Activated CD4-positive, alpha-beta T cell treated with anti-CD3 and anti-CD28 coated beads, Interleukin-2, amount 10 ng/mL, durations not matched to agents 7 days and 5 days (primary cell): ENCODE results near the gene ANGEL2. TPM values are rescaled to one million over a fixed set of nuclear protein-coding genes. Genes with fewer than 3 reads are reported as not detected.
A peak's percentile ranks its signal among the peaks of the same experiment; 100 is the strongest.

Source experiments
- CTCF ChIA-PET: fragments of 350-600 bp; sonication (Branson Sonifier 250); formaldehyde crosslinking; loops from one replicate; lab custom pipeline; 2021; ENCODE audit warnings: antibody characterized with exemption; lab: Charles Lee
- POLR2A ChIA-PET: fragments of 350-600 bp; sonication (Branson Sonifier 250); formaldehyde crosslinking; loops from one replicate; lab custom pipeline; 2021; ENCODE audit warnings: antibody characterized with exemption; lab: Charles Lee
- DNase-seq: peaks from one replicate; pipeline ENCODE4 v3.0.0-alpha.2; 2020
- H3K27ac Mint-ChIP-seq: one replicate; pipeline ENCODE4 v1.8.0; 2021; ENCODE audit warnings: mild to moderate bottlenecking, moderate library complexity, mixed read lengths
- H3K27me3 Mint-ChIP-seq: one replicate; pipeline ENCODE4 v1.8.0; 2021; ENCODE audit warnings: mixed read lengths
- H3K36me3 Mint-ChIP-seq: one replicate; pipeline ENCODE4 v1.8.0; 2021; ENCODE audit warnings: low read depth, mixed read lengths
- H3K4me1 Mint-ChIP-seq: one replicate; pipeline ENCODE4 v1.8.0; 2021; ENCODE audit warnings: mixed read lengths
- H3K4me3 Mint-ChIP-seq: one replicate; pipeline ENCODE4 v1.8.0; 2021; ENCODE audit warnings: mild to moderate bottlenecking, moderate library complexity, mixed read lengths
- H3K9me3 Mint-ChIP-seq: one replicate; pipeline ENCODE4 v1.8.0; 2021; ENCODE audit warnings: mixed read lengths
- total RNA-seq, 2 experiments: library from RNA; stranded (reverse); gene quantifications; one replicate each; pipeline ENCODE4 v1.2.3, GENCODE V29; 2021

ANGEL2 gene
- total RNA-seq, 2 experiments from 2014 or later: 51.8 to 57.7 TPM

DNA sequence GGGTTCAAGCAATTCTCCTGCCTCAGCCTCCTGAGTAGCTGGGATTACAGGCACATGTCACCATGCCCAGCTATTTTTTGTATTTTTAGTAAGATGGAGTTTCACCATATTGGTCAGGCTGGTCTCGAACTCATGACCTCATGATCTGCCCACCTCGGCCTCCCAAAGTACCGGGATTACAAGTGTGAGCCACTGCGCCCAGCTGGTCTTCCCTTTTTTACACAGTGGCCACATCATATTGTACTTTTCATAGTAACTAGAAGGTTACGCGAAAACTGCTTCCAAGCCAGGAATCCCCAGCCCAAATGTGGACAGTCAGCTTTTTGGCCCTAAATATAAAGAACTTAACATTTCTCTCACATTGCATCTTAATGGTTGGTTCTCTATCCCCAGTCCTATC, 61.2 kb downstream of the ANGEL2 start:
- CTCF ChIA-PET: interaction anchor here (1.1 to 1.6 kb wide), 2 partner anchors 13 to 24 kb away, joined by 4 to 5 read pairs; no protein-coding TSS in a partner anchor
- Mint-ChIP-seq H3K9me3 (no peaks in the 10 kb centered on the region), H3K27me3 (peaks cover 64% of the 10 kb centered on the region), H3K4me1 (peaks cover 9% of the 10 kb centered on the region), H3K4me3 (no peak overlapping the region), H3K36me3 (no peaks in the 10 kb centered on the region), H3K27ac (no peak overlapping the region)
- no peak for DNase-seq
- POLR2A ChIA-PET: no interaction called here

DNA sequence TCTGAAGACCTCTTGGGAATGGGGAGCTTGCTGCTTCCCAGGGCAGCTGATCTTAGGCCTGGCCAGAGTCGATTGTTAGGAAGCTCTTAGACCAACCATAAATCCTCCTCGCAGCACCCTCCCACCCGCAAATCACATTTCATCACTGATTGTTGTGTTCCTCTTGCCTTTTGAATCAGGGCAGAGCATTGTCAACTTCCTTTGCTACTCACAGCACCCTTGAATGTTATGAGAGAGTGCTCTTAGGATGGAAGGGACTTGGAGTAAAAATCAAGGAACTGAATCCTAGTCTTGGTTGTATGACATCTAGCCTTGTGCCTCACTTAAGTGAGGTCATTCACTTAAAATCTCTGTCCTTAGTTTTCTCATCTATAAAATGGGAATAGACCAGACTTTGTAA, 62.3 kb downstream of the ANGEL2 start:
- H3K27ac Mint-ChIP-seq: no peak overlapping the region
- CTCF ChIA-PET: interaction anchor here (1.1 to 1.6 kb wide), 2 partner anchors 14 to 22 kb away, joined by 4 to 5 read pairs; no protein-coding TSS in a partner anchor
- H3K4me3 Mint-ChIP-seq: no peak overlapping the region
- no peak for DNase-seq
- POLR2A ChIA-PET: no interaction called here
- H3K27me3 Mint-ChIP-seq: peaks cover 76% of the 10 kb centered on the region
- peaks cover 11% of the 10 kb centered on the region for H3K4me1 Mint-ChIP-seq
- H3K36me3 Mint-ChIP-seq: no peaks in the 10 kb centered on the region
- H3K9me3 Mint-ChIP-seq: peaks cover 5% of the 10 kb centered on the region

DNA sequence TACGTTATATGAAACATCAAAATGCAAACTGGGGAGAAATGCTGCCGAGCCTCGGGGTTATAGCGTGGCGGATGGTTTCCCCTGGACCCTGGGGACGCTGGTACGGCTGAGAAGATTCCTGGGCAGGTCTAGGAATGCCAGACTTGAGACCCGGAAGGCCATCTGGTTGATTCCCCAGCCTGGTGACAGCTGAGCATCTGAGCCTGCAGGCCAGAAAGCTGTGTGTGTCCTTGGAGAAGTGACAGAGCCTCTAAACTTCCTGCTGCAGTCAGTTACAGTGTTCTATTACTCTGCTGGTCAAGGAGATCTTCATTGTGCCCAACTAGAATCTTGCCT, 63.1 kb downstream of the ANGEL2 start:
- peaks cover 5% of the 10 kb centered on the region for H3K9me3 Mint-ChIP-seq
- no peaks in the 10 kb centered on the region for H3K36me3 Mint-ChIP-seq
- H3K4me3 Mint-ChIP-seq: no peak overlapping the region
- no peak overlapping the region for H3K27ac Mint-ChIP-seq
- no peak for DNase-seq
- ChIA-PET POLR2A (no interaction called here), CTCF (interaction anchor here (0.6 kb wide), 1 partner anchor 45 kb away, joined by 3 read pairs; no protein-coding TSS in a partner anchor)
- H3K27me3 Mint-ChIP-seq: peaks cover 77% of the 10 kb centered on the region
- peaks cover 11% of the 10 kb centered on the region for H3K4me1 Mint-ChIP-seq

DNA sequence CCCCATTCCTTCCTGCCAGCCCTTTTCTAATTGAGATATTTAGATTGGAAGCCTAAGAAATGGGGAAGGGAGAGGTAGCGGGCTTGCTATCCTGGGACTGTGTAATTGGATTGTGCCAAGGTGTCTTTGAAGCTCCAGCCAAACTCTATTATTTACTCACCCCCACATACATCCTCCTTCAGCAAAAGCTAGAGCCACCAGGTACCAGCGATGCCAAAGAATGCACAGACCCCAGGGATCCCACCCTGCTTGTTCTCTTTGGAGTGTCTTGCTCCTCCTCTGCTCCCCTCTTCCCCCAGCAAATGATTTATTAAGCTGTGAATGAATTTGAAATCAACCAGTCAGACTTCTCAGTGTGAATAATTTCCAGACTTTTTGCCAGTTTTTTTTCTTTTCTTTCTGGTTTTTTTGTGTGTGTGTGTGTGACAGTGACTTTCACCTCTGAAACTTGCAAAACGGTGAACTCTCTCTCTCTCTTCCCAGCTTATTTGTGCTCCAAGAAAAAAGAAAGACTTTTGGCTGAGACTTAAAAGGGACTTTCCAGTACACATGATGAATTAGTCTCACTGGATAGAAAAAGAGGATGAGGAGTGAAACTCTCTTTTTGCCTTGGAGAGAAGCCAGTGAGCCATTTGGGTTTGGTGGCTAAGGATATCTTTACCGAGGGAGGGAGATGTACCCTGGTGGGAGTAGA, 63.6 kb downstream of the ANGEL2 start:
- Mint-ChIP-seq H3K36me3 (no peaks in the 10 kb centered on the region), H3K4me3 (peak overlapping the region; percentile 26), H3K27ac (no peak overlapping the region), H3K27me3 (peaks cover 75% of the 10 kb centered on the region), H3K4me1 (peaks cover 11% of the 10 kb centered on the region), H3K9me3 (peaks cover 5% of the 10 kb centered on the region)
- CTCF ChIA-PET: interaction anchor here (0.6 to 1.3 kb wide), 3 partner anchors 13 to 1271 kb away, joined by 3 read pairs; no protein-coding TSS in a partner anchor
- no peak for DNase-seq
- POLR2A ChIA-PET: interaction anchor here (0.6 to 0.7 kb wide), 2 partner anchors 28 to 585 kb away, joined by 3 to 5 read pairs; no protein-coding TSS in a partner anchor

DNA sequence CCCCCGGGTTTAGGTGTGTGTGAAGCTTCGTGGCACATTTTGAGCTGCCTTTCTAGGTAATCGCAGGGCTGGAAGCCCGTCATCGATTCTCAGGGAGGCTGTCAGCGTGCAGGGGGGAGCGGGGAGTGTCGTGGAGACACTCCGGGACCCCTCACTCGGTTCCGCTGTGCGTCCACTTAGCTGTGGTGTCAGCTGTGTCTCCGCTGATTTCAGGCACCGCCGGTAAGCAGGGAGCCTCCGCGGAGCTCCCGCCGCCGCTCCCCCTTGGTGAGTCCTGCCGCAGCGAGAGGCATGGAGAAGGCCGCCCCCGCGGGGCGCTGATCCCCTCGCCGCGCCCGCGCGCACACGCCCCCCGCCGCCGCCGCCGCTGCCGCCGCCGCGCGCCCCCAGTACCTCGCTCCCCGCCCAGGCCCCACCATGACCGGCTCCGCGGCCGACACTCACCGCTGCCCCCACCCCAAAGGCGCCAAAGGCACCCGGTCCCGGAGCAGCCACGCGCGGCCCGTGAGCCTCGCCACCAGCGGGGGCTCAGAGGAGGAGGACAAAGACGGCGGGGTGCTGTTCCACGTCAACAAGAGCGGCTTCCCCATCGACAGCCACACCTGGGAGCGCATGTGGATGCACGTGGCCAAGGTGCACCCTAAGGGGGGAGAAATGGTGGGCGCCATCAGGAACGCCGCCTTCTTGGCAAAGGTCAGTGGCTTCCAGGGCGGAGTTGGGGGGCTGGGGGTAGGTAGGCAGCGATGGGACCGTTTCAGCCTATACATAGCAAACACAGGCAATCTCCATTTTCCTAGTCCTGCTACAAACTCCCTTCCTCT, 64.3 kb downstream of the ANGEL2 start:
- Mint-ChIP-seq H3K27ac (no peak overlapping the region), H3K27me3 (peaks cover 71% of the 10 kb centered on the region), H3K9me3 (peaks cover 5% of the 10 kb centered on the region), H3K36me3 (no peaks in the 10 kb centered on the region), H3K4me1 (peaks cover 11% of the 10 kb centered on the region), H3K4me3 (peak overlapping the region; percentile 77)
- no peak for DNase-seq
- POLR2A ChIA-PET: interaction anchor here (0.6 to 0.7 kb wide), 3 partner anchors 27 to 1340 kb away, joined by 3 to 5 read pairs (median 3); no protein-coding TSS in a partner anchor
- CTCF ChIA-PET: interaction anchor here (0.6 to 1.3 kb wide), 5 partner anchors 10 to 1270 kb away, joined by 3 to 4 read pairs (median 3); no protein-coding TSS in a partner anchor

DNA sequence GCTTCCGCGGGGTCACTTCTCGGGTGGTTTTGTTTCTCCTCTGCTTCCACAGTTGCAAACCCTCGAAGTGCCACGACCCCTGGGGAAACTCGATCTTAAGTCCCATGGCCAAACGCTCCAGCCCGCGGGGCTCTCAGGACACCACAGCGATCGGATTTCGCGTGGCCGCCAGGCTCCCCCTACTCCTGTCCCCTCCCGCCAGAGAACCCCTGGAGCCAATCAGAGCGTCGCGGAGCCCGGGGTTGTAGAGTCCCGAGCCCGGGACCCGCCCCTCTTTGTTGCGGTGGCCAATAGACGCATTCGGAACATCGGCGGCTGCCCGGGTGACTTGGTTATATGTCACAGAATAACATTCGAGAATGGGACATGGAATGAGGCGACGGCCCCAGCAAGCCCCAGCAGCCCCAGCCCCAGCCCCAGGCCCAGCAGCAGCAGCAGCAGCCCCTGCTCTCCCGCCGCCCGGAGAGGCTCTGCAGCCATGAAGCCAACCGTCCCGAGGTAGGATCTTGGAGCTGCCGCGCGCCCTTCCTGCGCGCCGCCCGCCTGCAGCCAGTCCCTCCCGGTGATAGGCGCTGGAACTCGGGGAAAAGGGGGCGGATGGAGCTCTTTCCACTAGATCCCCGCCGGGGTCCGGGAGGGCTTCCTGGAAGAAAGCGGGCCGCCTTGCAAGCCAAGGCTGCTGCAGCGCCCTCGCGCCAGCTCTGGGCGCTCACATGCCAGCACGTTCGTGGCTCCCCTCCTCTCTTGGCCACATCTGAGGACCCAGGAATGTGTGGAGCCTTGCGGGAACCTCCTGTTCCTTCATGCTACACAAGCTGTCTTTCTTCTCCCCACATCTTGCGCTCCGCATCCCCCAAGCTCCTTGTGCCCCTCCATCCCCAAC, 65.2 kb downstream of the ANGEL2 start, which contains the start of gene VASH2:
TSS of gene VASH2 (plus strand) at position 299 of the 883 bp plus-strand sequence. CDS start 1,002 bp downstream, outside the sequence.
- Mint-ChIP-seq H3K4me3 (peak within 1 kb of the TSS; percentile 77), H3K4me1 (peaks cover 11% of the 10 kb centered on the region), H3K27ac (no peak within 1 kb of the TSS), H3K27me3 (peaks cover 66% of the 10 kb centered on the region), H3K9me3 (peaks cover 5% of the 10 kb centered on the region), H3K36me3 (no peaks in the 10 kb centered on the region)
- ChIA-PET POLR2A (interaction anchor here (0.7 kb wide), 1 partner anchor 1341 kb away, joined by 3 read pairs; no protein-coding TSS in a partner anchor), CTCF (interaction anchor here (0.8 to 1.3 kb wide), 4 partner anchors 10 to 22 kb away, joined by 3 to 4 read pairs (median 3); no protein-coding TSS in a partner anchor)
- DNase-seq: peak; percentile 73

DNA sequence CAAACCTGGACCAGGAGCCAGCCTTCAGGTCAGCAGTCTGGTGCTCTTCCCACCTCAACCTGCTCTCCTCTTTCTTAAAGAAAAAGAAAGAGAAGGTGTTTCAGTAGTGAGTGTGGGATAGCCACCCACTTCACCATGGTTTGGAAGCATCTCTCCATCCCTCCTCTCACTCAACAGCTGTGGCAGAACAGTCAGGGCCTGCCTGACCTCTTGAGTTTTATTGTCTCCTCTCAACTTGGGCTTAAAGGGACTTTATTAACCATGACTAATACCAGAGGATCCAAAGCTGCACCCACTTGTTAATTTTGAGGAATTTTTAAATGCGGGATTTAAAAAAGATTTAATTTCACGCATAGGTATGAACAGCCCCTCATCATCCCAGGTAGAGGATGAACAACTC, 65.9 kb downstream of the ANGEL2 start:
- POLR2A ChIA-PET: no interaction called here

DNA sequence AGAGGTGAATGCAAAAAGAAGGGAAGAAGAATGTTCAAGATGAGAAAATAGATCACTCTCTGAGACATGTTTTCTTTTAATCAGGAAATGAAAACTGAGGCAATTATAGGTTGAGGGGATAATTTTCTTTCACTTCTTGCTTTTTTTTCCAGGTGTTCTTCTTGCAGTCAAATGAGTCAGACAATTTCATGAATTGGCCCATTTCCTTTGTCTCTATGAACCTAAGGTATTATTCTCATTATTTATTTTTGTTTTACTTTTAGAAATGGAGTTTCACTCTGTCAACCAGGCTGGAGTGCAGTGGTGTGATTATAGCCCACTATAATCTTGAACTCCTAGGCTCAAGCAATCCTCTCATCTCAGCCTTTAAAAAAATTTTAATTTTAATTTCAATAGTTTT, 68.8 kb downstream of the ANGEL2 start:
- CTCF ChIA-PET: no interaction called here
- Mint-ChIP-seq H3K4me1 (peaks cover 11% of the 10 kb centered on the region), H3K27me3 (peaks cover 41% of the 10 kb centered on the region), H3K27ac (no peak overlapping the region), H3K36me3 (no peaks in the 10 kb centered on the region), H3K9me3 (peaks cover 5% of the 10 kb centered on the region), H3K4me3 (no peak overlapping the region)
- no peak for DNase-seq
- POLR2A ChIA-PET: no interaction called here

More for the DNA sequence above, 65.9 kb downstream of the ANGEL2 start:
- Mint-ChIP-seq H3K9me3 (peaks cover 5% of the 10 kb centered on the region), H3K36me3 (no peaks in the 10 kb centered on the region), H3K27me3 (peaks cover 67% of the 10 kb centered on the region), H3K4me1 (peaks cover 11% of the 10 kb centered on the region), H3K27ac (no peak overlapping the region), H3K4me3 (peak overlapping the region; percentile 77)
- DNase-seq: no peak
- CTCF ChIA-PET: interaction anchor here (0.7 to 1.0 kb wide), 3 partner anchors 8 to 26 kb away, joined by 3 to 7 read pairs (median 3); no protein-coding TSS in a partner anchor

DNA sequence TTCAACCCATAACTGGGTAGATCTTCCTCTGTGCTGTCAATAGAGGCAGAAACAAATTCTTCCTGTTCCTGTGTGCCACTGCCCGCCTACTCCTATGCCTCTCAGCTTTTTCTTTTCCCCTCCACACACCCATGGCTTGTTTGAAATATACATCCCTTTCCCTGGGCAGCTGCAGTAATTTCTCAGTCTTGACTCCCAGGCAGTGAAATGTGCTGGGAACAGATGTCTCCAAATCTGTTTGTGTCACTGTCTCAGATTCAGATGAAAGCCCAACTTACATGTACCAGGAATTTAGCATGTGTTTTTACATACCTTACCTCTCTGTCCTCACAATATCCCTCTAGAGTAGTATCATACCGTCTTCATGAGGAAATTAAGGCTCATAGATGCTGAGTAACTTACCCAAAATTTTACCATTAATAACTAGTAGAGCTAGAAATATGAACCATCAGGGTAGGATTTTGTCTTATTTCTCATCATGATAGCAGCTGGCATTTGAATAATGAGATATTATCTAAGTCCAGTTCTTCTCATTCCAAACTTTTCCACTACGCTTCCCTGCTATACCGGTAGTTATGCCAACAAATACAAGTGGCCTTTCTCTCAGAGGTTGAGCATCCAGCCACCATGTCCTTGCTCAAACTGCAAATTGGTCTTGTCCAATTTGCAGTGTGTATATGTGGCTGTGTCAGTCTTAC, 70.1 kb downstream of the ANGEL2 start:
- Mint-ChIP-seq H3K27me3 (peaks cover 36% of the 10 kb centered on the region), H3K4me3 (no peak overlapping the region), H3K36me3 (no peaks in the 10 kb centered on the region), H3K4me1 (peaks cover 8% of the 10 kb centered on the region), H3K27ac (no peak overlapping the region), H3K9me3 (peaks cover 5% of the 10 kb centered on the region)
- no peak for DNase-seq
- ChIA-PET POLR2A (no interaction called here), CTCF (interaction anchor here (1.0 kb wide), 1 partner anchor 9 kb away, joined by 3 read pairs; no protein-coding TSS in a partner anchor)

DNA sequence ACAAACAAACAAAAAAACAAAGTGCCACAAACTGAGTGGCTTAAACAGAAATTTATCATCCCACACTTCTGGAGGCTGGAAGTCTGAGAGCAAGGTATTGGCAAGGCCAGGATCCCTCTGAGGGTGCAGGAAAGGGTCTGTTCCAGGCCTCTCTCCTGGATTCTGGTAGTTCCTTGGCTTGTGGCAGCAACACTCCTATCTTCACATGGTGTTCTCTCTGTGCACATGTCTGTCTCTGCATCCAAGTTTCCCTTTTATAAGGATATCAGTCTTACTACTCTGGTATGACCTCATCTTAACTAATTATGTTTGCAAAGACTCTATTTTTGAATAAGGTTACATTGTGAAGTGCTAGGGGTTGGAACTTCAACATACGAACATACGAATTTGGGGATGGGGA, 70.6 kb downstream of the ANGEL2 start:
- peaks cover 8% of the 10 kb centered on the region for H3K9me3 Mint-ChIP-seq
- H3K27me3 Mint-ChIP-seq: peaks cover 34% of the 10 kb centered on the region
- H3K4me1 Mint-ChIP-seq: peaks cover 5% of the 10 kb centered on the region
- H3K27ac Mint-ChIP-seq: no peak overlapping the region
- ChIA-PET POLR2A (no interaction called here), CTCF (no interaction called here)
- H3K4me3 Mint-ChIP-seq: no peak overlapping the region
- no peak for DNase-seq
- H3K36me3 Mint-ChIP-seq: no peaks in the 10 kb centered on the region

DNA sequence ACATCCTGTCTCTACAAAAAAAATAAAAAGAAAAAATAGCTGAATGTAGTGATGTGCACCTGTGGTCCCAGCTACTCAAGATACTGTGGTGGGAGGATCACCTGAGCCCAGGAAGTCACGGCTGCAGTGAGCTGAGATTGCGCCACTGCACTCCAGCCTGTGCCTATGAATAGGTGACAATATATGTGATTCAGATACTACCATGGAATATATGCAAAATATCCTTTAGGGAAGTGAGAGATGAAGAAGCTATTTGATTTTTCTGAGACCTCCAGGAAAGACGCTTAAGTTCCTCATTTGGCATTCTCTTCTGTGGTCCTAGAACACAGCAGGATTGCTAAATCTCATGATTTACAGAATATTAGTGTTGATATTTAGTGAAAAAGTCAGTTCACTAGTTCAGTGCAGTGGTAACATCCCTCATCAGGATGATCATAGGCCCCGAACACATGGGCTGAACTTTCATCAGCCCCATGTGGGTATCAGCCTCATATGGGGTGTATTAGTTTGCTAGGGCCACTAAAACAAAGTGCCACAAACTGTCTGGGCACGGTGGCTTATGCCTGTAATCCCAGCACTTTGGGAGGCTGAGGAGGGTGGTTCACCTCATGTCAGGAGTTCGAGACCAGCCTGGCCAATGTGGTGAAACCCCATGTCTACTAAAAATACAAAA, 71.3 kb downstream of the ANGEL2 start:
- no peak for DNase-seq
- Mint-ChIP-seq H3K27me3 (peaks cover 31% of the 10 kb centered on the region), H3K27ac (no peak overlapping the region), H3K4me3 (no peak overlapping the region), H3K4me1 (peaks cover under 1% of the 10 kb centered on the region), H3K36me3 (no peaks in the 10 kb centered on the region), H3K9me3 (peaks cover 8% of the 10 kb centered on the region)
- ChIA-PET CTCF (no interaction called here), POLR2A (no interaction called here)
